NK-92 treated with Interleukin-12 subunit alpha and Interleukin-12 subunit beta, amount 100 ng/mL, for 24 hours (cell line): ENCODE data around the gene GIGYF2.
"Not testable (repeated sequence)": the region's sequence is repeated elsewhere in the genome, so short reads cannot be mapped to it uniquely, and the experiment has no call there.

Source experiments
- DNase-seq: peaks from one replicate; lab custom pipeline; 2025; lab: John Stamatoyannopoulos, UW

Gene GIGYF2

GRCh38 chr2:232892221-232892620 is 195.1 kb downstream of the GIGYF2 start:
- no peak for DNase-seq

GRCh38 chr2:232892843-232893242 is 195.7 kb downstream of the GIGYF2 start:
- no peak for DNase-seq

- no peak for DNase-seq
Measured at GRCh38 chr2:232893834-232894233, 196.7 kb downstream of the GIGYF2 start.

- DNase-seq = no peak
Measured at GRCh38 chr2:232894251-232894650, 197.1 kb downstream of the GIGYF2 start.

GRCh38 chr2:232894746-232895145 is 197.6 kb downstream of the GIGYF2 start:
- DNase-seq = no peak

GRCh38 chr2:232896111-232896510 is 199.0 kb downstream of the GIGYF2 start:
- no peak for DNase-seq

- DNase-seq = no peak
Measured at GRCh38 chr2:232896720-232897597, 199.8 kb downstream of the GIGYF2 start.

- no peak for DNase-seq
Measured at GRCh38 chr2:232897598-232898408, 200.7 kb downstream of the GIGYF2 start.

GRCh38 chr2:232898592-232899543 is 201.7 kb downstream of the GIGYF2 start:
- no peak for DNase-seq

- DNase-seq = no peak
Measured at GRCh38 chr2:232900811-232901735, 203.9 kb downstream of the GIGYF2 start.

GRCh38 chr2:232901736-232902578 is 204.8 kb downstream of the GIGYF2 start:
- DNase-seq = peak; percentile 58

GRCh38 chr2:232903989-232904388 is 206.9 kb downstream of the GIGYF2 start:
- no peak for DNase-seq

- not testable (repeated sequence) for DNase-seq
Measured at GRCh38 chr2:232906867-232907717, 210.0 kb downstream of the GIGYF2 start.

GRCh38 chr2:232907718-232908085 is 210.6 kb downstream of the GIGYF2 start:
- DNase-seq = not testable (repeated sequence)

GRCh38 chr2:232908695-232909094 is 211.6 kb downstream of the GIGYF2 start:
- DNase-seq = no peak
